ENCODE data around the gene ZNF532.

Gene ZNF532

DNA sequence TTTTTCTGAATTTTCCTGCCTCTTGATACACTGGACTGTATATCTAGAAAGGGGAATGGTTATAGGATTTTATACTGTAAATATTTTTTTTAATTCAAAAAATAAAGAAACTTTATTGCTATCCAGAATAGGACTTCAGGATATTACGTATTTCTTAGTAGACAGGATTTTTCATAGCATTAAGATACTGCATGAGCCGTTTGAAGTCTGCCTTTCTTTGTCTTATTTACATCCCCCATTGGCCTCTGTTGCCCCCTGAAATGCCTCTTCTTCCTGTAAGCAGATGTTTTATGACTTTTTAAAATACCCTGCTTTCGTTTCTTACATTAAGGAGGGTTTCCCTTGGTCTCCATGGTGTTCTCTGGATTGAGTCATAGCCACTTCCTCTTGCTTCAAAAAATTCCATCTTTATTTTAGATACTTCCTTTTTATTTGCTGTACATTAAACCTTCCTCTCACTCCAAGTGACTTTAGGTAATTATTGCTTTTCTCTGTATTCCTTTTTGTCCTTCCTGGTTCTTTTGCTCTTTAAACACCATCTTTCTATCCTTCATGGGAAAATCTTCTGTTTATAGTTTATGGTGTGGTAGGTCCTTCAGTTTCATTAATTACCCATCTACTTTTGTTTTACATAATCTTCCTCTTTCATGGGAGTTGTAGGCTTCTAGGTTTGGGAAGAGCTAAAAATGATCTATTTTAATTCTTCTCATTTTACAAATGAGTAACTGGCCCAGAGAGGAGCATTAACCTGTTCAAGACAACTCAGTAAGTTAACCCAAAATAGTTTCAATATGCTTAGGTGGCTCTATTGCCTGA lies 72.6 kb downstream of the ZNF532 start:
- DNase-seq (ENCODE audit: low read depth) = no peak

DNA sequence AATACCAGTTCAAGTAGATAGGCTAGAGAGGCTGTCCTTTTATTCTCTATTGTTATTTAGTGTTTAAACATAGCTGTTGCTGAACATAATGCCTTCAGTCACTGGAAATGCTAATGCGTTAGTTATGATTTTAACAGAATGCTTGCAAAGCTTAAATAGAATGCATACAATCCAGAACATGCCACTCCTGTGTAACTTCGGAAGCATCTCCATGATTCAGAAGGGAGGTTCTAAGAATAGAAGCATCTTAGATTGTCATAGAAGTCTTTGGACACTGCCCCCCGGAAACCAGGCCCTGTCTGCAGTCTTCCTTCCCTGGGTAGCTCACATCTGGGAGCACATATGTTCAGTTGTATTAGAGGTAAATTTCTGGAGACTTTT lies 73.2 kb downstream of the ZNF532 start:
- no peak for DNase-seq (ENCODE audit: low read depth)

GRCh38 chr18:58941426-58942099 lies 76.9 kb downstream of the ZNF532 start:
- no peak for DNase-seq (ENCODE audit: low read depth)

DNA sequence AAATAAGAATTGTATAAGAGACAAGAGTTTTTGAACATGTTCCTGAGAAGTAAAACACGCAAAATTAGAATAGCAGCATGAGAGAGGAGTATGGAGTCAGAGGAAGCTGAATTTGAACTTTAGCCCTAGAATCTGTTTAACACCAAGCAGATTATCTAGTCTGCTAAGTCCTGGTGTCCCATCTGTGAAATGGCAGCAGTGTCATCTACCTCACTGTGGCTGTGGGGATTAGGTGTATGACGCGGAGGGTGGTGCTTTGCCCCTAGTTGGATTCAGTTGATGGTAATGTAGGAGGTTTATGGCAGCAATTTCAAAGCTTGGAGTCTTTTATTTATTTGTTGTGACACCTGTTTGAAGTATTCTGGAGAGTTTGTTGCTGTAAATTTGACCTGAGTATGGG lies 79.2 kb downstream of the ZNF532 start:
- DNase-seq (ENCODE audit: low read depth) = no peak

DNA sequence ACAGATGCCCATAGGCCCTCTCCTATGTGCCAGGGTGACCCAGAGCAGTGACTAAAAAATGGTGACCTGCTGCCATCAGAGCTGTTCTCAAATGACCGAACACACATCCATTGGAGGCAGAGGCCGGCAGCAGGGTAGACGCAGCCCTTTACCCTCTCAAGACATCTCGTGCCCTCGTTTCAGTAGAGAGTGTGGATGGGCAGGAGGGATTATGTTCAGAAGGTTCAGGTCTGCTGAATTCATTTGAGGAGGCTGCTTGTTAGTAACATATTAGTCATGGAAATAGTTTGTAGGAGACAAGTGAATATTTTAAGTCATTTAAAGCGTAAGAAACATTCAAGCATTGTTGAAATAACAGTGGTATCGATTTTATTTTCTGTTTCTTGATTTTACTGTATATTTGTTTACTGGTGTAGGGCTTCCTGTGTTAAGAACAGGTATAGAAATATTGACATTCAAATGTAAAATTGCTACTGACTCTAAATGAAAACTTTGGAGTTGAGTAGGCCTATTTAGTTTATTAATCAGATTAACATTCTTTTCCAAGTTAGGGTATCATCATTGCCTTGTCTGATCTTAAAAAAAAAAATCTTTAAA lies 82.6 kb downstream of the ZNF532 start:
- no peak for DNase-seq (ENCODE audit: low read depth)

DNA sequence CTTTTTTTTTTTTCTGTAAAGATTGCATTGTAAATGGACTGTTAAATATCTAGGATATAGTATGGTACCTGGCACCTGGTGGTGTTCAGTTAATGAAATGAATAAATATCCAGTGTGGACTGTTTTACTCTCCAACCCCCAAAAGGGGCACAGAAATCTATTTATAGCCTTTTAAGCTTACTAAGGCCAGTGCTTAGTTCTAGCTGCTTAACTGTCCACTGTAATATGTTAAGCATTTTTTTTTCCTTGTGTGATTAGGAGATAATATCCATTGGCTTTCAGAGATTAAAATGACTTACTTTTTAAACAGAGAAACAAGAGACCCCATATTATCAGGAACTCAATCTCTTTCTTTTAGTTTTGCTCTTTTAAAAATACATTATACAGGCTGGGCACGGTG lies 84.4 kb downstream of the ZNF532 start:
- DNase-seq (ENCODE audit: low read depth) = no peak

DNA sequence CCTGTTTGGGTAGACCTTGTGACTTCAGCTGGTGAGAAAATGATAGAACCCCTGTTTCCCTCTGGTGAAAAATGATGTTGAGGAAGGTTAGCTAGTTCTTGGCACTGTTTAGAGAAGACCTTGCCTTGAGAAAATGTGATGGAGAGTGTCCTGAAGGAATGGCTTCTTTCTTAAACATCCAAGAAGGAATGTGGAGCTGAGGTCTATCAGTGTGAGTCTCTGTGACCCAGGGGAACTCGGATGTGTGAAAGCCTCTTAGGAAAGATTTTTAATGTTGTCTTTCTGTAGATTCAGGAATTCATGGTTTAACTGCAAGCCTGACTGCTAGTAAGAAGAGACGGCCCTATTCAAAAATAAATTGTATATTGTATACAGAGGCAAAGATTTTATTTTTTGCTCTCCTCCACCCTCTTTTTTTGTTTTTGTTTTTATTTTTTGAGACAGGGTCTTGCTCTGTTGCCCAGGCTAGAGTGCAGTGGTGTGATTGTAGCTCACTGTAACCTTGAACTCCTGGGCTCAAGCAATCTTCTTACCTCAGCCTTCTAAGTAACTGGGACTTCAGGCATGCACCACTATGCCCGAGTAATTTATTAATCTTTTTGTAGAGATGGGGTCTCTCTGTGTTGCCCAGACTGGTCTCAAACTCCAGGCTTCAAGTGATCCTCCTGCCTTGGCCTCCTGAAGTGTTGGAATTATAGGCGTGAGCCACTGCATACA lies 87.5 kb downstream of the ZNF532 start:
- DNase-seq (ENCODE audit: low read depth) = no peak

- no peak for DNase-seq (ENCODE audit: low read depth)
Measured at GRCh38 chr18:58952858-58953257, 88.2 kb downstream of the ZNF532 start.

- DNase-seq (ENCODE audit: low read depth) = no peak
Measured at GRCh38 chr18:58953627-58954026, 89.0 kb downstream of the ZNF532 start.

DNA sequence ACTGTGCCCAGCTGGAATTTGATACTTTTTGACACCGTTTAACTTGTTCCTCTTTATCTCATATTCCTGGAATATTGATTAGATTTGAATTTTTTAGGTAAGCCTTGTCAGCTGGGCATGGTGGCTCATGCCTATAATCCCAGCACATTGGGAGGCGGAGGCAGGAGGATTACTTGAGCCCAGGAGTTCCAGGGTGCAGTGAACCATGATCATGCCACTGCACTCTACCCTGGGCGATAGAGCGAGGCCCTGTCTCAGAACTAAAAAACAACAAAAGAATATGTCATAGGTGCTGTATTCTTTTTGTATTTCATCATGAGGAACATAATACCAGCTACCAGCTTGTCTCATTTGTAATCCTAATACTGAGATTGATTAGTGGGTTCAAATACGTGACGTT lies 90.3 kb downstream of the ZNF532 start:
- DNase-seq (ENCODE audit: low read depth) = no peak

DNA sequence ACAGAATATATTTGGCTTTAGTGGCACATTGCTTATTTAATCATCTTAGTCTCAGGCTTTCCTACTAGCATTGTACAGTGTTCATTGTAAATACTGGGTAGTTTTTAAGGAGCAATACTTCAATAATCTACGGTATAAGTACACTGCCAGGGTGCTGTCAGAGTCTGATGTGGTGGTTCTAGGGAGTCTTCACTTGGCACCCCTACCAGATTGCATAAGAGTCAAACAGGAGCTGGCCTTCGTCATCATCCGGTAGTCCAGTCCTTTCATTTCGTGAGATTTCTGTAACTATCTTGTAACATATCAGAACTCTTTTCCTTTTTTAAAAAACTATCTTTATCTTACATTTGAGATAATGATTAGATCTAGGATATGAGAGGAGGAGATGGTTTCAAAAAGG lies 91.1 kb downstream of the ZNF532 start:
- DNase-seq (ENCODE audit: low read depth) = no peak

DNA sequence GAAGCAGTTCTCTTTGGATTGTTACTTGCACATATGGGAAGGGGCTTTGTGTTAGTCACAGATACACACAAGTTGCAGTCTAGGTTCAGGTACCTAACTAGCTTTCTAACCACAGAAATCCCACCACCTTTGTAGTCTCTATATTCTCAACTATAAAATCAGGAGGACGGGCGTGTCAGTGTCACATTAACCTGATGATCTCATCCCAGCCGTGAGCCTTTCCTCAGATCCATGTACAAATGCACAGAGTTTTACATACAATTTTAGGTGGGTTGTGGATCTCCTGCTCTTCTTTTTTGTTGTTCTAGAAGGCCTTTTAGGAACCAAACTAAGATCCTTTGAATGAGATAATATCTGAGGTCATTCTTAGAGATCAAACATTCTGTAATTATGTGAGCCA lies 94.0 kb downstream of the ZNF532 start:
- no peak for DNase-seq (ENCODE audit: low read depth)

GRCh38 chr18:58960508-58960907 lies 95.8 kb downstream of the ZNF532 start:
- DNase-seq (ENCODE audit: low read depth) = no peak

DNA sequence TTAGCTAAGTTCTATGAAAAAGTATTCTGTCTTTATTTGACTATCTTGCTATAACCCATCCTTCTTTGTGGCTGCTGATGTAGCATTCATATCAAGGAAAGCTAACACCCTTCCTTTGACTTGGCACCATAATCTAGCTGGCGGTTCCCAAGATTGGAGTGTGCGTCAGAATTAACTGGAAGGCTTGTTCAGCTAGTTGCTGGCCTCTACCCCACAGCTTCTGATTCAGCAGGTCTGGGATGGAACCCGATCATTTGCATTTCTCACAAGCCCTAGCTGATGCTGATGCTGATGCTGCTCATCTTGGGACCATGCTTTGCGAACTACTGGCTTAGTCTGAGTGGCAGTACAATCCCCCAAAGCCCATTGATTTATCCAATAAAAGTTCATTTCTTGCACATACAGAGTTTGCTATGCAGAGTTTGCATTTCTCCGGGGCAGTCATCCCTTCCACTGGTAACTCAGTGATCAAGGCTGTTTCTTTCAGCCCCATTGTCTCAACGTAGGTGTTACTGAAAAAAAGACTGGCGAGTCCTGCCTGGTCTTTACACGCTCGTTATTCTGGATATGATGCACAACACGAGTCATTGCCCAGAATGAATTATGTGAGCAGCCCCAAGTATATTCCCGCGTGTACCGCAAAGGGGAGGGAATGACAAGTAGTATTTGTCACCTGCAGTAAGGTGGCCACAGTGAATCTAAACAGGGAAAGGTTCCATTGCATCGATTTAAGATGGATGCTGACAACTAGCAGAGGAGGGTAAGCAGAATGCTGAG lies 96.5 kb downstream of the ZNF532 start:
- DNase-seq (ENCODE audit: low read depth) = peak; percentile 18

- DNase-seq (ENCODE audit: low read depth) = no peak
Measured at GRCh38 chr18:58962336-58962735, 97.7 kb downstream of the ZNF532 start.

GRCh38 chr18:58965291-58966004 lies 100.8 kb downstream of the ZNF532 start:
- no peak for DNase-seq (ENCODE audit: low read depth)

- no peak for DNase-seq (ENCODE audit: low read depth)
Measured at GRCh38 chr18:58966005-58966677, 101.5 kb downstream of the ZNF532 start.

- no peak for DNase-seq (ENCODE audit: low read depth)
Measured at GRCh38 chr18:58966704-58967103, 102.0 kb downstream of the ZNF532 start.

DNA sequence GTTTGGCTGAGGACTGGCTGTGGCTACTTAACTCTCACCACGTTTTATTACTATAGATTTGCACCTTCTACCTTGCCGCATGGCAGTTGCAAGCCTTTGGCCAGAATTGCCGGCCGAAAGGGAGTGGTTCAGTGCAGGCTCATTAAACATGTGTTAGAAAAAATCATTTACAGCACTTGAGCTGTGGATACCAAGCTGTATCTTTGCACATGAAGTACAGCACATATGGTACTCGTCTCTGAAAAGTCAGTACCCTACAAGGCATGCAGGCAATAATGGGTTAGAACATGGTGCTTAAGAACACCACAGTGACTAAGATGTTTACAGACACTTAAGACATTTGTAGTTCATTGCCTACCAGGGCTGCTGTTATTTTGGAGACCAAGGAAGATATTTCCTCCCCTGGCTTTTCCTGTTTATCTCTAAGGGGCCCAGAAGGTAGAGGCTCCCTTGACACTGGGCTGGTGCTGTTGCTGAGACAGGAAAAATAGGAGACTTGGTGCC lies 103.1 kb downstream of the ZNF532 start:
- no peak for DNase-seq (ENCODE audit: low read depth)

Data from activated T-cell treated with anti-CD3 and anti-CD28 coated beads for 48 hours (primary cell).